T-helper 2 cell treated with Interferon-gamma antibody and Interleukin-4, amounts not matched to agents 100 ng/mL and 5 ng/mL, for 36 hours (primary cell): ENCODE results near the gene LMO3. TPM values are rescaled to one million over a fixed set of nuclear protein-coding genes. Genes with fewer than 3 reads are reported as not detected.
"Not testable (repeated sequence)": the region's sequence is repeated elsewhere in the genome, so short reads cannot be mapped to it uniquely, and the experiment has no call there.

Source experiments
- intact Hi-C: fragments of 100-400 bp; cut with micrococcal nuclease; formaldehyde crosslinking; loops from one replicate; pipeline ENCODE4 v1.15.1; 2023
- total RNA-seq: library from RNA; stranded (reverse); gene quantifications from 2 replicates; pipeline ENCODE4 v1.2.3, GENCODE V29; 2022

LMO3 gene
- total RNA-seq, 1 donor from 2014 or later = not detected

DNA sequence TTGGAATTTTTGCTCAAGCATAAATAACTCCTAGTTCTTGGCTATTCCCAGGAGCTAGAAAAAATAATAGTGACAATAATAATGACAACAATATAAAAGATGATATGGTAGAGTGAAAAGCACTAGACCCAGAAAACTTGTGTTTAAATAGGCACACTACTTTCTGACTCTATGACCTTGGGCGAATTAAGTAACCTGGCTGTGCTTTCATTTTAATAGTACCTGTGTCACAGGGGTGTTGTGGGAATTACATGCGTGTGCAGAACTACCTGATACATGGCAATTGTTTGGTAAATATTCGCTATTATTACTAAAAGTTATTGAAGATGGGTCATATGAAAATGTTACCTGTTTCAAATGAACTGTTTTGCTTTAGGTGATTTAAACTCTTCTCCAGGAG is 60.1 kb downstream of the LMO3 start:
- intact Hi-C loops = no loop called here

DNA sequence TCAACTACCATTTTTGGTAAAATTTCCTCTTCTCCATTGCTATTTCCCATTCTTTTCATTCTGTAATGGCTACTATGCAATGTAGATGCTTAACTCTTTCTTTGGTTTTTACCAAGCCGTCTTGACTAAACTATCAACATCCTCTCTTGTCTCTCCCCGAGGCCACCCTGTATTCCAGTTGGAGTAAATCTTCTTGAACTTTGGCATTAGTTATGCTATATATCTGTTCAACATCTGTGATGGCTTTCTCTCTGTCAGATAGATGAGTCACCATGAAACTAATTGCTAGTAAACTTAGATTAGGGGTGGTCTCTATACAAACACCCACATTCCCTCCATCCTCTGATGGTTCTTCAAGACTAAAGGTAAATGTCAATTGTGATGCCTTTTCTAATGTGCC is 63.4 kb downstream of the LMO3 start:
- intact Hi-C loops = no loop called here

DNA sequence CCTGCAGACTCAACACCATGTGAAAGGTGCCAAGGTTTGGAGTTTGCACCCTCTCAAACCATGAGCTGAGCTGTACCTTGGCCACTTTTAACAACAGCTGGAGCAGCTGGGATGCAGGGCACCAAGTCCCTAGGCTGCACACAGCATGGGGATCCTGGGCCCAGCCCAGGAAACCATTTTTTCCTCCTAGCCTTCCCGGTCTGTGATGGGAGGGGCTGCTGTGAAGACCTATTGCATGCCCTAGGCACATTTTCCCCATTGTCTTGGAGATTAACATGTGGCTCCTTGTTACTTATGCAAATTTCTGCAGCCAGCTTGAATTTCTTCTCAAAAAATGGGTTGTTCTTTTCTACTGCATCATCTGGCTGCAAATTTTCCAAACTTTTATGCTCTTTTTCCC is 68.3 kb downstream of the LMO3 start:
- intact Hi-C loops = not testable (repeated sequence)

DNA sequence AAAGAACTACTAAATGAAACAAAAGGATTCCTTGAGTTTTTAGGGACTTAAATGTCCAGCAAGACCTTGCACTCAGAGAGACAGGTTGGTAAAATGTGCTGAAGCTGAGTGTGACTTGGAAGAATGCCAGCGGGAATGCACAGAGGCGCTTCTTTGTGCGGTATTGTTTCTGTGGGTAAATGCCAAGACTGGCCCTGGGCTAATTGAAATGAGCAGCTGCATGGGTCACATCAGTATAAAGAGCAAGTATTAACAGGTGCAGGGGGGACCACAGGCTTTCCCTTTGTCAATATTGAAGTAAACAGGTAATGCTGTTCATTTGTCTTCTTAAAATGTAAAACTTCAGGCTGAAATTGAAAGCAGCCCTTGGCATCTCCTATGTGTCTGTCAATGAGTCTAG is 74.3 kb downstream of the LMO3 start:
- intact Hi-C loops = no loop called here

DNA sequence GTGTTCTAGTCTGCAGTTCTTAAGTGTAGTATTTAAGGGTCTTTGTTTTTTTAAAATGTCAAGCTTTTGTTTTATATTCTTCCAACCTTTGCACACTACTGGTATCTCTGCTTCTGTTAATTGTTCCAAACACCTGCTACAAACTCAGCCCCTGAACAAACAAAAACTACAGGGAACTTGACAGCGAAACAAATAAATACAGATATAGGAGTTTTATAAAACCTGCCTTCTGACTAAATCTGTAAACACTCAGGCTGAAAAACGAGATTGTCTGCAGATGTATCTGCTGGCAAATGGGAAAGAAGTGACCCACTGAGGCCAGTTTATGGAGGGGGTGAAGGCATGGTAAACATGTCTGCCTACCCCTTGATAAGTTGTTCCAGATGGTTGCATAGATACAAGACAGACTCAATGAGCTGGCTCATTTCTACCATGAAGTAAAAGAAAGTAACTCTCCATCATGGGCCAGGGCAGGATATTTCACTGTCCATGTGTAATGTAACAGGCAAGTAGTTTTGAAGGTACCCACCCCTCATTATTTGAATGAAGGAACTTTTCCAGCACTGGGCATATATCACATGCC is 75.6 kb downstream of the LMO3 start:
- intact Hi-C loops = no loop called here

DNA sequence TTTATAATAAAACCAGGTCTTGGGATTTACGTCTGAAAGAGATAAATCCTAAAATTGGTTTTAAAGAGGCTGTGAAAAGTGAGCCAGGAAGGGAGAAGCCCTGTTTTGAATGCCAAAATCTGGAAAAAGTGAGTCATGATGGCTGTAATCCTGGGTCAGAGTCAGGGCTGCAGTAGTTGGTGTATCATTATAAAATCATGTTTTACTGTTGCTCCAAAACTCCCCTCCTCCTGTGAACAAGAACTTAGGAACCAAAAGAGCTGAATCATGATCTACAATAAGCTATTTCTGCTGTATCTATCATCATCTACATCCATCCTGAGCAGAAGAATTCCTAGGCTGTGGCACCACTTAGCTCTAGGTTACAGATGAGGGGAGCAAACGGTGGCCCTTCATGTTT is 79.3 kb downstream of the LMO3 start:
- intact Hi-C loops = no loop called here

DNA sequence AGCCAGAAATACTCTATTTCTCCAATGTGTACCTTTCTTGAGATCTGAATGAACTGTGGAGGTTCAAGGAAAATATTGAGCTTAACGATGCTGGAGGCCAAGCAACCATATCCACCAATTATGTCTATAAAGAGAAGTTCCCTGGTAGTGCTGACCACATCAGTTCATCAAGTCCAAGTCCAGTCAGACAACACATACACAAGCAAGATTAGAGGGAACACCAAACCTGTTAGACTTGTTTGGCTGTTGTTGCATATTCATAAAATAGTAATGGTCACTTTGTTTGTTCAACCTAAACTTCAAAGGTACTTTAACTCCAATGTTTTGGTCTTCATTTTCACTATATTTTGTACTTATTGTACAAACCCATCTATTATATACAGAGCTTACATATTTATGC is 81.6 kb downstream of the LMO3 start:
- intact Hi-C loops = no loop called here

DNA sequence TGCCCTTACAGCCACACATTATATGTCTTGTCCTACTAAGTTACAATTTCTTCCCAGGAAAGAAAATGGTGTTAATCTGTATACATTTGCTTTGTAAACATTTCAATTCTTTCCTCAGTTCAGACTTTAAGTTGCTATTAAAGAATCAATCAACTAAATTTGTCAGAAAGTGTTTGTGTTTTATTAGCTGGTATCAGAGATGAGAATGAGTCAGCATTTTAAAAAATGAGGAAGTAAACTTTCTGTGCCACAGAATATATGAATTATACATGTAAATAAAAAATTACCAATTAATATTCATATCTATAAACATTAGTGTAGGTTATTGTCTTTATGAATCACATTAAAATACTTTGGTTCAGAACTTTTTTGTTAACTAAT is 82.0 kb downstream of the LMO3 start:
- intact Hi-C loops = no loop called here

DNA sequence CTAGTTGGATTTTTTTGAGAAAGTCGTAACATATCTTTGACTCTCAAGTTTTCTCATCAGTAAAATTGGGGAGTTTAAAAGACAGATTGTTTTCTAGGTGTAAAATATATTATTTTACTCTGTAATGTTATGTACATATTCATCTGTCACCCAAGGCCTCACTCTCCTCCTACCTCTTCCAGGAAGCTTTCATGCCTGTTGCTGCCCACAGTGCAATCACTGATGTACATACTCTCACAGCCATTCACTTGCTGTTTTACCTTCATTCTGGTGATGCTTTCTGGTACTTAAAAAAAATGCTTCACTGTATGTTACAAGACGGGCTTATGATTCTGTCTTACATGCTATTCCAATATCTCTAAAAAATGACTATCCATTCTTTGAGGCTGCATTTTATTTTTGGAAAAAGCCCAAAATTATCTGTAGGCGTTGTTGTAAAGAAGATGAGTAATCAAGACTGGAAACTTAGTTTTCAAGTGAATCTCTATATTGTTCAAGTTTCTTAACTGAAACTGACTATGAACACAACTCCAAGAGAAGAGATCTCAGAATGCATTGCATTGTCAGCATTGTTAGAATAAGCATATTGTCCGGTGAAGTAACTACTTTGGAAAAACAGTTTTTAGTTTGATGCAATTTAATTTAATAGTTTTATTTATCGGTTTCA is 82.5 kb downstream of the LMO3 start:
- intact Hi-C loops = no loop called here

DNA sequence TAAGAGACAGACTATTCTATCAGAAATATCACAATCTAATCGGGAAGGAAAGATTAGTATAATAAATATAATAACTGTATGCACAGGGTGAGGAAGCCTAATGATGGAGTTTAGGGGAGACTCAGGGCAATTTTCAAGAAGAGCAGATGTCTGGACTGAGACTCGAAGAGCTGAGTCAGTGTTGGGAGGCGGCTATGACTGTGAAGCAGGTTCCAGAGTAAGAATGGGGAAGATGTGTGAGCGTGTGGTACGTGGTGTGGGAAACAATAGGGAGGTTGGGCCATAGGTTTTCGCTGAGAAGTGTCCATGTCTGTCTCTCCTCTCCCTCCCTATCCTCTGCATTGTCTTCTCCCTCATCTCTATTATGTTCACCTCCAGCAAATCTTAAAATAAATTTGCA is 85.6 kb downstream of the LMO3 start:
- intact Hi-C loops = no loop called here

DNA sequence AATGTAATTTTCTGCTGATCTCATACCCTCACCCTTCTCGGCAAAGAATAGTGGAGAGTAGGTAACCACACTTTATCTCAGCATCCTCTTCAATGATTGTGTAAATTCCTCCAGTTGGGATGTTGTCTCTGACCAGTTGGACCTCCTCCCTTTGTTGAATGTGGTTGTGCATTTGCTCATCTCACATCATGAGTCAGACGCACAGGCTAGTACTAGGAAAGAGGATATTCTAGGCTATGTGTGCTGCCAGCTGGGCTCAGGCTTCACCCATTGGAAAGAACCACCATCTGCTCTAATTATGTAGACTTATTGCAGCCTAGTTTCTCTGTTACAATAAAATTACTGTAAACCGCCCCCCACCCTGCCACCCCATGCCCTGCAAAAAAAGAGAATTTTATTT is 90.3 kb downstream of the LMO3 start:
- intact Hi-C loops = no loop called here

DNA sequence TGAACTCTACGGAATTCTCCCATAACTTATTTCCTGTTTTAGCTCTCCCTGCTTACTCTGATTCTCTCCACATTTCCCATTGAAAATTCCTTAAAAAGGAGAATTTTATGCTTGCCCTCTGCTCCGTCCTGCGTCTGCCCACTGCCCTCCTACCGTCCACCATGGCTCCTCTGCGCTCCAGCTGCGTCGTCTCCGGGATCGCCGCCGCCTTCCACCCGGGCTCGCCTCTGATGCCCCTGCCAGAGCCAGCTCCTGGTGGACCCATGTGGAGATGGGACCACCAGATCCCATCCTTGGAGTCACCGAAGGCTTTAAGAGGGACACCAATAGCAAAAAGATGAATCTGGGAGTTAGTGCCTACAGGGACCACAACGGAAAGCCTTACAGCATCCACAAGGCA is 92.7 kb downstream of the LMO3 start:
- intact Hi-C loops = no loop called here

DNA sequence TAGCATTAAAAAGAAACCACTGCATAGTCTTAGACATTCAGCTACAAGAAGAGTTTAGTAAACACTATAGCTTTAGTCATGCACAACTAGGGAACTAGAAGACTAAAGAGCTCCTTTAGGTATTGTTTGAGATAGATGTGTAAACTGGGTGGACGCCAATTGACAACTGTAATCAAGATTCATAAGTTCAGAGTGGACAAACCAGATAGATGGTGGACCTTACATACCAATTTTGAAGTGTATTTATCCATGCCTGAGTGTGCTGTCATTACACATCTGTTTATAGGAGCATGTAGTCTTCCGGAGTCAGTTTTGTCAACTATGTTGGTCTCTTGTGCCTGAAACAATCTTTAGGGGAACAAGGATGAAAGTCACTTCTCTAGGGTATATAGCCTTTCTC is 96.6 kb downstream of the LMO3 start:
- intact Hi-C loops = no loop called here

DNA sequence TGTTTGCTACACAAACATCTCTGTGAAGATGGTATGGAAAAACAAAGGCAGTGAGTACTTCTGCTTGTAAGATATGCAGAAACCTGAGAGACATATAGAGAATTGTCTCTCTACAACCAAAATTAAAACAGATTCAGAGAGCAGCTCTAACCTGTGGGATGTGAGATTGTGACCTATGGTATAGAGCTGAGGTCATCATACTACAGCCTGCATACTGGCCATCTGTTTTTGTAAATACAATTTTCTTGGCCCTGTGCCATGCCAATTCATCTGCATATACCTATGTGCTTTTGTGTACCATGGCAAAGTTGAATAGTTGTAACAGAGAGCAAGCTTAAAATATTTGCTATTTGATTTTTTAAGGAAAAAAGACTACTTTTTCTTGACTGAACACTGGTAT is 99.6 kb downstream of the LMO3 start:
- intact Hi-C loops = no loop called here

DNA sequence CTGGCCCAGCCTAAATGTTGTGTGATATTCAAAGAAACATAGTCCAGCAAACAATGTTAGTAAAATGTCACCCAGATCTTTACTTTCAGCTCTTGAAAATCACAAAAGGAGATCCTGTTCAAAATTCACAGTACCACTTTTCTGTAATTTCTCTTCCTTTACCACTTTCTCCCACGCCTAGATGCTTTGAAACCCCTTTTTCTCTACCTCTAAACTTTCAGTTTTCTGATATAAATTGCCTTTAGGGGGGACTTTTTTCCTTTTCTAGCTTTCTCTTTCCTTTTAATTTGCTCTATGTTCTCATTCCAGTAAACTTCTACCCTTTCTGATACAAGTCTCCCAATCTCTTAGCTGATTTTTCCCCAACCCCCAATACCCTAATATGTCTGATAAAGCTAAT is 101.8 kb downstream of the LMO3 start:
- intact Hi-C loops = no loop called here

DNA sequence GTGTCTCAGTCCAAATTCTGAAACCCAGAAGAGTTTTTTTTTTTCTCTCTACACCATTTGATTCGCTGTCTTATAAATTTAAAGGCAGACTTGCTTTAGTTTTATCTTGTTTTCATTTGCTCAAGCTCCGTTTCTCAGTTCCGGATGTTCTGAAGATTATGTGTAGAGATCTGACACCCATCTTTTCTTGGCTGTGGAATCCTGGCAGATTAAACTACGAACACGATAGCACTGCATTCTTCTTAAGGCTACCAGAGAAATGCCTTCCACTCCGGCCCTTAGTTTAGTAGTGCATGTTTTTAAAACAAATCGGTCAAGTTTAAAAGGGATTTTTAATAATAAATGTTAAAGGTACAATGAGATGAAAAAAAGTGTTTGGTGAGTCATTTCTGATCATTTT is 106.4 kb downstream of the LMO3 start:
- intact Hi-C loops = no loop called here
